Muscle layer of duodenum (tissue), 2 donors: ENCODE data around the gene SLC39A10.
A peak's percentile ranks its signal among the peaks of the same experiment; 100 is the strongest.

ENCODE experiments used
- H3K27ac ChIP-seq: one replicate; pipeline ENCODE4 v1.7.0; 2013; ENCODE audit warnings: mild to moderate bottlenecking, low read length
- H3K27me3 ChIP-seq: one replicate; pipeline ENCODE4 v1.7.0; 2013; ENCODE audit warnings: low read depth, mild to moderate bottlenecking, control low read depth, low read length
- H3K36me3 ChIP-seq, 2 donors: one replicate each; pipeline ENCODE4 v1.7.0; 2013; ENCODE audit warnings: low read length in 2 of 2, control low read depth in 1 of 2, mild to moderate bottlenecking in 1 of 2; ENCODE audit not compliant: insufficient read depth in 2 of 2, control insufficient read depth in 1 of 2
- H3K4me1 ChIP-seq, 2 donors: one replicate each; pipeline ENCODE4 v1.7.0; 2013; ENCODE audit warnings: low read length in 2 of 2, mild to moderate bottlenecking in 2 of 2, control low read depth in 1 of 2, moderate library complexity in 1 of 2; ENCODE audit not compliant: insufficient read depth in 2 of 2, control insufficient read depth in 1 of 2
- H3K4me3 ChIP-seq, 2 donors: one replicate each; pipeline ENCODE4 v1.7.0; 2013; ENCODE audit warnings: low read length in 2 of 2, low read depth in 1 of 2, mild to moderate bottlenecking in 1 of 2
- H3K9me3 ChIP-seq, 2 donors: one replicate each; pipeline ENCODE4 v1.7.0; 2013; ENCODE audit warnings: low read length in 2 of 2, control low read depth in 1 of 2, mild to moderate bottlenecking in 1 of 2; ENCODE audit not compliant: control insufficient read depth in 1 of 2
- donor health status: healthy.

Gene SLC39A10

GRCh38 chr2:195697681-195698220, 40.7 kb downstream of the SLC39A10 start:
- Histone ChIP-seq H3K4me1 (no peaks in the 10 kb centered on the region), H3K4me3 (no peak overlapping the region), H3K27ac (no peak overlapping the region), H3K36me3 (peaks cover 0 to 10% of the 10 kb centered on the region in 2 donors), H3K27me3 (no peaks in the 10 kb centered on the region), H3K9me3 (peaks cover 0 to 10% of the 10 kb centered on the region in 2 donors)

GRCh38 chr2:195700480-195700879, 43.5 kb downstream of the SLC39A10 start:
- Histone ChIP-seq H3K4me1 (no peaks in the 10 kb centered on the region), H3K9me3 (peaks cover 0 to 8% of the 10 kb centered on the region in 2 donors), H3K36me3 (peaks cover 0 to 4% of the 10 kb centered on the region in 2 donors), H3K27me3 (no peaks in the 10 kb centered on the region), H3K27ac (no peak overlapping the region), H3K4me3 (peak overlapping the region in 1 of 2 donors; percentile 33)

- no peaks in the 10 kb centered on the region for H3K4me1 ChIP-seq
- H3K36me3 ChIP-seq: peaks cover 6 to 10% of the 10 kb centered on the region in 2 donors
- H3K4me3 ChIP-seq: no peak overlapping the region
- no peaks in the 10 kb centered on the region for H3K27me3 ChIP-seq
- no peaks in the 10 kb centered on the region for H3K9me3 ChIP-seq
- no peak overlapping the region for H3K27ac ChIP-seq
These were observed 49.3 kb downstream of the SLC39A10 start for GRCh38 chr2:195706161-195706900.

- Histone ChIP-seq H3K27ac (no peak overlapping the region), H3K36me3 (peaks cover 6 to 11% of the 10 kb centered on the region in 2 donors), H3K9me3 (no peaks in the 10 kb centered on the region), H3K4me1 (no peaks in the 10 kb centered on the region), H3K27me3 (no peaks in the 10 kb centered on the region), H3K4me3 (no peak overlapping the region)
These were observed 53.1 kb downstream of the SLC39A10 start for GRCh38 chr2:195709901-195710806.

GRCh38 chr2:195711478-195711877, 54.5 kb downstream of the SLC39A10 start:
- H3K4me1 ChIP-seq: no peaks in the 10 kb centered on the region
- H3K9me3 ChIP-seq: no peaks in the 10 kb centered on the region
- no peak overlapping the region for H3K27ac ChIP-seq
- peaks cover 6 to 19% of the 10 kb centered on the region in 2 donors for H3K36me3 ChIP-seq
- H3K4me3 ChIP-seq: no peak overlapping the region
- H3K27me3 ChIP-seq: no peaks in the 10 kb centered on the region

GRCh38 chr2:195716466-195716865, 59.4 kb downstream of the SLC39A10 start:
- H3K36me3 ChIP-seq: peaks cover 0 to 28% of the 10 kb centered on the region in 2 donors
- no peak overlapping the region for H3K4me3 ChIP-seq
- no peaks in the 10 kb centered on the region for H3K27me3 ChIP-seq
- H3K27ac ChIP-seq: no peak overlapping the region
- H3K4me1 ChIP-seq: no peaks in the 10 kb centered on the region
- no peaks in the 10 kb centered on the region for H3K9me3 ChIP-seq

- H3K27ac ChIP-seq: no peak overlapping the region
- no peaks in the 10 kb centered on the region for H3K27me3 ChIP-seq
- H3K9me3 ChIP-seq: no peaks in the 10 kb centered on the region
- no peak overlapping the region for H3K4me3 ChIP-seq
- H3K4me1 ChIP-seq: no peaks in the 10 kb centered on the region
- H3K36me3 ChIP-seq: peaks cover 0 to 17% of the 10 kb centered on the region in 2 donors
These were observed 64.0 kb downstream of the SLC39A10 start for GRCh38 chr2:195721042-195721441.

GRCh38 chr2:195722075-195722474, 65.0 kb downstream of the SLC39A10 start:
- H3K9me3 ChIP-seq: no peaks in the 10 kb centered on the region
- no peak overlapping the region for H3K4me3 ChIP-seq
- no peak overlapping the region for H3K27ac ChIP-seq
- no peaks in the 10 kb centered on the region for H3K27me3 ChIP-seq
- H3K4me1 ChIP-seq: no peaks in the 10 kb centered on the region
- peaks cover 0 to 9% of the 10 kb centered on the region in 2 donors for H3K36me3 ChIP-seq

- Histone ChIP-seq H3K27ac (no peak overlapping the region), H3K9me3 (no peaks in the 10 kb centered on the region), H3K27me3 (no peaks in the 10 kb centered on the region), H3K4me1 (no peaks in the 10 kb centered on the region), H3K36me3 (peaks cover 10 to 27% of the 10 kb centered on the region in 2 donors), H3K4me3 (no peak overlapping the region)
These were observed 70.1 kb downstream of the SLC39A10 start for GRCh38 chr2:195727106-195727505.

- Histone ChIP-seq H3K9me3 (no peaks in the 10 kb centered on the region), H3K4me3 (no peak overlapping the region), H3K27me3 (no peaks in the 10 kb centered on the region), H3K36me3 (peaks cover 10 to 27% of the 10 kb centered on the region in 2 donors), H3K4me1 (no peaks in the 10 kb centered on the region), H3K27ac (no peak overlapping the region)
These were observed 73.9 kb downstream of the SLC39A10 start for GRCh38 chr2:195730912-195731311.

GRCh38 chr2:195732574-195732973, 75.5 kb downstream of the SLC39A10 start:
- Histone ChIP-seq H3K4me1 (no peaks in the 10 kb centered on the region), H3K4me3 (no peak overlapping the region), H3K9me3 (no peaks in the 10 kb centered on the region), H3K36me3 (peaks cover 10 to 27% of the 10 kb centered on the region in 2 donors), H3K27ac (no peak overlapping the region), H3K27me3 (no peaks in the 10 kb centered on the region)
